Activated naive CD8-positive, alpha-beta T cell (primary cell): ENCODE measurements around the gene PHC1.

ENCODE experiments used
- H3K27ac Mint-ChIP-seq: one replicate; pipeline ENCODE4 v1.8.0; 2021; ENCODE audit warnings: mixed read lengths
- H3K27me3 Mint-ChIP-seq: one replicate; pipeline ENCODE4 v1.8.0; 2021; ENCODE audit warnings: mixed read lengths
- H3K36me3 Mint-ChIP-seq: one replicate; pipeline ENCODE4 v1.8.0; 2021; ENCODE audit warnings: mixed read lengths
- H3K4me1 Mint-ChIP-seq: one replicate; pipeline ENCODE4 v1.8.0; 2021; ENCODE audit warnings: low read depth, mixed read lengths
- H3K4me3 Mint-ChIP-seq: one replicate; pipeline ENCODE4 v1.8.0; 2021; ENCODE audit warnings: mild to moderate bottlenecking, mixed read lengths
- H3K9me3 Mint-ChIP-seq: one replicate; pipeline ENCODE4 v1.8.0; 2021; ENCODE audit warnings: low read depth, mixed read lengths

PHC1 gene

DNA sequence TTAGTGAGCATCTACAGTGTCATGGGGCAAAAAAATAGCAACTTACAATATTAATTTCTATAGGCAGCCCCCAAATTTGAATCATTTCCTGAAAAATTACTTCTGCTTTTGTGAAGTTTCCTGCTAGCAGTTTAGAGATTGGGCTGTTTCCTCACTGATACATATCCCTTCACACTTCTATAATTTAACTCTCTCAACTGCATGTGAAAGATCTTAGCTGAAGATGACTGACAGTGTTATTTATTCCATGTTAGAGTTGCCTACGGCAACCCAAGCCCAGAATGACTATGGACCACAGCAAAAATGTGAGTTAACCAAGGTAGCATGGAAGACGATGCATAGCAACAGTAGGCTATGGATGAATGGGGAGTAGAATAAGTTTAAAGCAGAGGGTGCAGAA, 75.1 kb downstream of the PHC1 start, which contains the start of gene KLRG1:
TSS of gene KLRG1 (plus strand) at position 134 of the 400 bp plus-strand sequence. CDS start at position 224, 90 bp downstream.
- Mint-ChIP-seq H3K27ac (peak within 1 kb of the TSS; percentile 59), H3K27me3 (no peaks in the 10 kb centered on the region), H3K4me1 (peaks cover 69% of the 10 kb centered on the region), H3K4me3 (peak within 1 kb of the TSS; percentile 25), H3K36me3 (peaks cover 3% of the 10 kb centered on the region), H3K9me3 (no peaks in the 10 kb centered on the region)
